PC-9 (cell line): Measurements from ENCODE around the gene SMPD3.

Experiments
- CTCF ChIP-seq: fragments of 200-600 bp; sonication (generic); conservative IDR thresholded peaks from 2 replicates; pipeline ENCODE4 v1.6.1; 2017; ENCODE audit warnings: mixed run types, antibody characterized with exemption, mild to moderate bottlenecking, moderate library complexity
- EZH2 ChIP-seq: fragments of 200-600 bp; sonication (generic); IDR thresholded peaks from 2 replicates; pipeline ENCODE4 v1.8.0; 2017; ENCODE audit warnings: antibody characterized with exemption, low read depth

- no peak for TF ChIP-seq EZH2
- no peak for TF ChIP-seq CTCF
These were observed 4.2 kb downstream of the SMPD3 start for GRCh38 chr16:68444056-68444657.
